Umbilical cord (tissue), 2 donors: ENCODE measurements around the gene RBFOX2. TPM values are rescaled to one million over a fixed set of nuclear protein-coding genes. Genes with fewer than 3 reads are reported as not detected.
"Not testable (repeated sequence)": the region's sequence is repeated elsewhere in the genome, so short reads cannot be mapped to it uniquely, and the experiment has no call there.

Source experiments
- DNase-seq: peaks from one replicate; pipeline ENCODE4 v3.0.0-alpha.2; 2015; ENCODE audit warnings: low spot score
- total RNA-seq: library from RNA; depleted of rRNA; stranded (reverse); fragments of >200 nt; gene quantifications from one replicate; pipeline ENCODE4 v1.2.3, GENCODE V29; 2014; ENCODE audit warnings: low replicate concordance; ENCODE audit not compliant: insufficient read depth

RBFOX2 gene
- total RNA-seq, 1 donor from 2014 or later, result 203 TPM

- DNase-seq, result no peak
Measured at GRCh38 chr22:35739076-35739930, 289.3 kb downstream of the RBFOX2 start.

- DNase-seq, result not testable (repeated sequence)
Measured at GRCh38 chr22:35737886-35738285, 290.7 kb downstream of the RBFOX2 start.

GRCh38 chr22:35736701-35737100 lies 291.9 kb downstream of the RBFOX2 start:
- no peak for DNase-seq

GRCh38 chr22:35736166-35736565 lies 292.5 kb downstream of the RBFOX2 start:
- no peak for DNase-seq

GRCh38 chr22:35735542-35735941 lies 293.1 kb downstream of the RBFOX2 start:
- peak; percentile 34 for DNase-seq

- no peak for DNase-seq
Measured at GRCh38 chr22:35734517-35734827, 294.2 kb downstream of the RBFOX2 start.

- no peak for DNase-seq
Measured at GRCh38 chr22:35733791-35734516, 294.7 kb downstream of the RBFOX2 start.

- no peak for DNase-seq
Measured at GRCh38 chr22:35733036-35733435, 295.6 kb downstream of the RBFOX2 start.

GRCh38 chr22:35732116-35732515 lies 296.5 kb downstream of the RBFOX2 start:
- DNase-seq, result no peak

- no peak for DNase-seq
Measured at GRCh38 chr22:35731321-35731720, 297.3 kb downstream of the RBFOX2 start.

- DNase-seq, result no peak
Measured at GRCh38 chr22:35729309-35729698, 299.3 kb downstream of the RBFOX2 start.

- DNase-seq, result no peak
Measured at GRCh38 chr22:35728639-35729308, 299.9 kb downstream of the RBFOX2 start.

GRCh38 chr22:35727436-35727835 lies 301.2 kb downstream of the RBFOX2 start:
- DNase-seq, result no peak

- no peak for DNase-seq
Measured at GRCh38 chr22:35726933-35727332, 301.7 kb downstream of the RBFOX2 start.

GRCh38 chr22:35726398-35726797 lies 302.2 kb downstream of the RBFOX2 start:
- no peak for DNase-seq

- no peak for DNase-seq
Measured at GRCh38 chr22:35725521-35725920, 303.1 kb downstream of the RBFOX2 start.

- no peak for DNase-seq
Measured at GRCh38 chr22:35721960-35722359, 306.7 kb downstream of the RBFOX2 start.

GRCh38 chr22:35719212-35719875 lies 309.3 kb downstream of the RBFOX2 start:
- no peak for DNase-seq

GRCh38 chr22:35717572-35717971 lies 311.1 kb downstream of the RBFOX2 start, which contains the start of gene APOL5:
APOL5 (plus strand) TSS chr22:35717872; CDS start chr22:35717872, 0 bp downstream.
- DNase-seq, result no peak

GRCh38 chr22:35712672-35713071 lies 316.0 kb downstream of the RBFOX2 start:
- no peak for DNase-seq

- DNase-seq, result no peak
Measured at GRCh38 chr22:35711336-35711735, 317.3 kb downstream of the RBFOX2 start.

- DNase-seq, result no peak
Measured at GRCh38 chr22:35708917-35709316, 319.7 kb downstream of the RBFOX2 start.
